Right cardiac atrium (tissue), 5 donors: Measurements from ENCODE around the gene NBEA. TPM values are rescaled to one million over a fixed set of nuclear protein-coding genes. Genes with fewer than 3 reads are reported as not detected.

Experiments used
- ATAC-seq, 2 donors: fragments of 200-7000 bp; cut with Tn5 transposase; one replicate each; pipeline versions ENCODE4 v1.8.0 to v1.9.1; 2020; ENCODE audit warnings: moderate library complexity in 2 of 2, mild to moderate bottlenecking in 1 of 2
- DNase-seq, 3 donors: peaks; one replicate each; pipeline ENCODE4 v3.0.0-alpha.2; 2020
- H3K27ac ChIP-seq: one replicate; pipeline ENCODE4 v1.5.1; 2013; ENCODE audit warnings: mild to moderate bottlenecking, low read length, control low read depth, moderate library complexity
- H3K27me3 ChIP-seq: one replicate; pipeline ENCODE4 v1.6.1; 2013; ENCODE audit not compliant: control insufficient read depth, insufficient read depth
- H3K4me1 ChIP-seq: one replicate; pipeline ENCODE4 v1.6.1; 2013; ENCODE audit warnings: low read length; ENCODE audit not compliant: control insufficient read depth, insufficient read depth
- H3K4me3 ChIP-seq: one replicate; pipeline ENCODE4 v1.5.1; 2013; ENCODE audit warnings: low read length, control low read depth
- H3K9me3 ChIP-seq: one replicate; pipeline ENCODE4 v1.6.1; 2013; ENCODE audit warnings: low read length; ENCODE audit not compliant: control insufficient read depth
- WGBS: extraction: QIAGEN DNeasy Blood & Tissue Kit; methylation state at CpG from one replicate; pipeline ENCODE4 v1.1.7; 2013; 5-methylcytosine and 5-hydroxymethylcytosine counted together
- intact Hi-C, 4 donors: fragments of 100-400 bp; cut with DNase I; formaldehyde crosslinking; loops; one replicate each; pipeline versions ENCODE4 v1.11.0 to v1.14.0; 2022 to 2023
- polyA plus RNA-seq: library from polyadenylated mRNA; stranded (reverse); fragments of 200-250 nt; gene quantifications from one replicate; pipeline ENCODE4 v1.2.3, GENCODE V29; 2013
- total RNA-seq, 4 donors: library from RNA; stranded (reverse); fragmentation: NEBNext Ultra II Directional; extraction: Animal tissue kit (Norgen Biotek cat#: 25700); gene quantifications; one replicate each; pipeline ENCODE4 v1.2.1, GENCODE V29; 2021
- donor health status: healthy with polysubstance abuse.
- donor health status: DM: no; HTN: yes; CAD: no.
- donor health status: DM: no; HTN: no; CAD: no.
- donor health status: DM: no; HTN: yes; CAD: no; lungs with severe emphysema.
- donor health status: DM: yes; HTN: yes; CAD: no.

The NBEA gene
- total and polyA plus RNA-seq, 5 donors = 8.1 to 20.7 (median 20.0) TPM

DNA sequence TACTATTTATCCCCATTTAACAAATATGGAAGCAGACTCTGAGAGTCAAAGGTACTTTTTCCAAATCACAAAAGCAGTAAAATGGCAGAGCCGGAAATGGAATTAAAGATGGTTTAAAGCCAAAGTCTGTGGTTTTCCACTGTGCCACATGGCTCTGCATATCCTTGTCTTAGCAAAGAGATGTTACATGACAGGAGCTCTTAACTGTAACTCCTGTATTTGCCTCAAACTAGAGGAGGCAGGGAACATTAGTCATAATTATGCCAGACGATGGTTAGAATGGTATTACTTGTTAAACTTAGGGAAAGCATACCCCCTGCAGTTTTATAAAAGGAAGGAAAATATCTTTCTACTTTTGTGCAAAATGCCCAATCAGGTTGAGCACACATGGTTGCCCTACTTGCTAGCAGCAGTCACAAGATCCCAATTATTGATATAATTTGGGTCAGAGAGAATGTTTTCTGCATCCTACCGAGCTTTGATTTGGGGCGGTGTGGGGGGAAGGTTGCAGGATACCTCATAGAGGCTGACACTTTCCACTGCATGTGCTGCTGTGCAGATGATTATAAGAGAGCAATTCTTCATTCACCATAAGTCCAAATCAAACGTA lies 576.4 kb downstream of the NBEA start:
- intact Hi-C loops = no loop called here
- H3K4me3 ChIP-seq = no peak overlapping the region

DNA sequence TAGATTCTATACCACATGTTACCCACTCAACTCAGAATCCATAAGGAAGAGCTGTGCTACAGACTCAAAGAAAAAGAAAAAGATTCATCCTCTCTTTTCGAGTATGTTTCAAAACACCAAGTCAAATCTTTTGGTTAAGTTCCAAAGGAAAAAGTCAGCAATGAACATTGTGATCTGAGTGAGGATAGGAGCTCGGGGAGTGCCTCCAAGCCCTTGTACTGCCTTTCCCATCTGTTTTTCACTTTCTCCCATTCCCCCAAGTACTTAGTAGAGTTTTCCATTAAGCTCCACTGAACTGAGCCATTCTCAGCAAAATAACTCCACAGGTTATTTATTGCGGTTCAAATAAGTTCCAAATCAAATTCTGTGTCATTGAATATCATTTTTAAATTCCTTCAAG lies 582.1 kb downstream of the NBEA start:
- ATAC-seq (no peak), DNase-seq (no peak)
- Histone ChIP-seq H3K4me1 (no peaks in the 10 kb centered on the region), H3K4me3 (no peak overlapping the region), H3K27ac (no peak overlapping the region), H3K27me3 (no peaks in the 10 kb centered on the region), H3K9me3 (no peaks in the 10 kb centered on the region)
- intact Hi-C loops = no loop called here
- 64% methylated on average over 3 of the region's 3 CpGs for WGBS

More for the DNA sequence above, 576.4 kb downstream of the NBEA start:
- ATAC-seq = no peak
- no peaks in the 10 kb centered on the region for H3K27me3 ChIP-seq
- no peaks in the 10 kb centered on the region for H3K4me1 ChIP-seq
- H3K27ac ChIP-seq = no peak overlapping the region
- WGBS = 92% methylated on average over 5 of the region's 5 CpGs
- DNase-seq = no peak
- no peaks in the 10 kb centered on the region for H3K9me3 ChIP-seq

- Histone ChIP-seq H3K27me3 (no peaks in the 10 kb centered on the region), H3K27ac (no peak overlapping the region), H3K4me3 (no peak overlapping the region), H3K9me3 (no peaks in the 10 kb centered on the region), H3K4me1 (peaks cover 1% of the 10 kb centered on the region)
- 97% methylated on average over 6 of the region's 6 CpGs for WGBS
- DNase-seq (no peak), ATAC-seq (no peak)
- intact Hi-C loops = no loop called here
These were observed 584.5 kb downstream of the NBEA start for GRCh38 chr13:35526577-35526976.

DNA sequence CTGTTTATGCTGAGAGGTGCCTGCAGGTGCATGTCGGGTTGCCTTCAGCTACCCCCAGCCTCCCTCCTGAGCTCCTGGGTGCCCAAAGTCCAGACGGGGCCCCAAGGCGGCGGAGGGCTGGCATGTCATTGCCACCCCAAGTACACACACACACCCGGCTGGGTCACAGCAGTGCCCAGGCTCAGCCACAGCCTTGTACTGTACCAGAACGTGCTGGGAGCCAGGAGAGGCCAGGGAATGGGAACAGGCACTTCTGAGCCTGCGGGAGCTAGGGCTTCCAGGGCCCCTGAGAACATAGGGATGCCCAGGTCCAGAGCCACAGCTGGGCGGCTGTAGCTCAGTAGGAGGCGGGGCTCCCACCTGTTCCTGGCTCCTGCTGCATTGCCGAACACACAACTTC lies 585.4 kb downstream of the NBEA start:
- ATAC-seq = no peak
- Histone ChIP-seq H3K9me3 (no peaks in the 10 kb centered on the region), H3K27me3 (no peaks in the 10 kb centered on the region), H3K4me3 (no peak overlapping the region), H3K27ac (no peak overlapping the region), H3K4me1 (peaks cover 1% of the 10 kb centered on the region)
- DNase-seq = peak in 1 of 3 donors; percentile 38
- WGBS = 94% methylated on average over 10 of the region's 10 CpGs
- intact Hi-C loops = no loop called here

DNA sequence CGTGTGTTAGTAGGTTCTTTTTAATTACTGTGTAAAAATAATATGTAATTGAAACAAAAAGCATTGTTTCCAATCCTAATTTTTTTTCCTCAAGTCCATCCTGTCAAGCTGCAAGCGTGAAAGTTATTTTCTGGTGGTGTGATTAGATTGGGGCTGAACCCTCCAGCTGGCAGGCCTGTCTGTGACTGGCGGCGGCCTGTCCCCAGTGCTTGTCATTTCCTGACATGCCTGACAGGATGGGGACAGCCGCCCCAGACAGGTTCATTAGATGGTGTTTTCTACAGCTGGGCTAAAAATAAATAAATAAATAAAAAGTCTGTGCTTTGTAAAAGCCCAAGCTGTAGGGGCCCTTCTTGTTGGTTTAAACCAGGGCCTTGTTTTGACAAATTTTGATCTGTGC lies 588.1 kb downstream of the NBEA start:
- DNase-seq (peak; percentile 37 to 64 (median 63)), ATAC-seq (peak; percentile 81 to 88)
- intact Hi-C loops = no loop called here
- no peaks in the 10 kb centered on the region for H3K27me3 ChIP-seq
- H3K4me1 ChIP-seq = peaks cover 1% of the 10 kb centered on the region
- H3K27ac ChIP-seq = no peak overlapping the region
- no peaks in the 10 kb centered on the region for H3K9me3 ChIP-seq
- WGBS = 51% methylated on average over 5 of the region's 5 CpGs
- H3K4me3 ChIP-seq = no peak overlapping the region

DNA sequence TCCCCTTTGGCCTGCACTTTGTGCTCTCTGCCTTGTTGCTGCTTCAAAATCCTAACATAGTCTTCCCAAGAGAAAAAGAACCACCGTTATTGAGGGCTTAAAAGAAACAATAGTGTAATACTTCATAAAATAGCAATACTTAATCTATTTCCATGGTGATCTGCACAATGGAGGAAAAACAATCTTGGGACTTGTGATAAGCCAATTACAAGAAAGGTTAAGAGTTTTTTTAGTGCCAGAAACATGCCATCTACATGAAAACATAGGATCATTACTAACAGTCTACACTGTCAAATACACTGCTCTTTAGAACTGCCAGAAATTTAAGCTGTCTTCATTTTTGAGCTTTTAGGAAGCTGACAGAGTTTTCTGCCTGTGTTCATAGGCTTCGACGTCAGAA lies 588.5 kb downstream of the NBEA start:
- no peaks in the 10 kb centered on the region for H3K27me3 ChIP-seq
- DNase-seq = no peak
- no peak overlapping the region for H3K4me3 ChIP-seq
- no peak overlapping the region for H3K27ac ChIP-seq
- ATAC-seq = peak in 1 of 2 donors; percentile 16
- peaks cover 1% of the 10 kb centered on the region for H3K4me1 ChIP-seq
- no peaks in the 10 kb centered on the region for H3K9me3 ChIP-seq
- WGBS = 67% methylated on average over 3 of the region's 3 CpGs
- intact Hi-C loops = no loop called here

- ATAC-seq (no peak), DNase-seq (no peak)
- peaks cover 1% of the 10 kb centered on the region for H3K4me1 ChIP-seq
- H3K27me3 ChIP-seq = no peaks in the 10 kb centered on the region
- no peak overlapping the region for H3K27ac ChIP-seq
- H3K4me3 ChIP-seq = no peak overlapping the region
- intact Hi-C loops = no loop called here
- WGBS = 97% methylated on average over 1 of the region's 1 CpG
- H3K9me3 ChIP-seq = no peaks in the 10 kb centered on the region
These were observed 589.5 kb downstream of the NBEA start for GRCh38 chr13:35531526-35531925.

DNA sequence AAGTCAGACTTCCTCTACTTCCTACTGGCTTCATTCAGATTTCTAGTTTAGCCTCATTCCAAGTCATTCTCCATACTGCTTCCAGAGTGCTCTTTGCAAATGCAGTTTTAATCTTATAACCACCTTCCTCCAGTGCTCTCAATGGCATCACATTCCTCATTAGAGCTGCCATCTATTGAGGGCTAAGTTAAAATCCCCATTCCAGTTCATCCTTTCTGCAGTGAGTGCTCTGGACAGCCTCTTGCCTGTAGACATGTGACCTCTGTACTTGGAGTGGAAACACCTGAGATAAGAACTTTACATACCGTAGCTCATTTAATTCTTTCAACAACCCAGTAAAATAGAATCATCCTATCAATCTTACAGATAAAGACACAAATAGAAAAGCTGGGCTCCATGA lies 592.3 kb downstream of the NBEA start:
- H3K27me3 ChIP-seq = no peaks in the 10 kb centered on the region
- intact Hi-C loops = no loop called here
- H3K9me3 ChIP-seq = no peaks in the 10 kb centered on the region
- ATAC-seq = no peak
- H3K27ac ChIP-seq = no peak overlapping the region
- no peak overlapping the region for H3K4me3 ChIP-seq
- DNase-seq = no peak
- WGBS = 65% methylated on average over 1 of the region's 1 CpG
- peaks cover 3% of the 10 kb centered on the region for H3K4me1 ChIP-seq

DNA sequence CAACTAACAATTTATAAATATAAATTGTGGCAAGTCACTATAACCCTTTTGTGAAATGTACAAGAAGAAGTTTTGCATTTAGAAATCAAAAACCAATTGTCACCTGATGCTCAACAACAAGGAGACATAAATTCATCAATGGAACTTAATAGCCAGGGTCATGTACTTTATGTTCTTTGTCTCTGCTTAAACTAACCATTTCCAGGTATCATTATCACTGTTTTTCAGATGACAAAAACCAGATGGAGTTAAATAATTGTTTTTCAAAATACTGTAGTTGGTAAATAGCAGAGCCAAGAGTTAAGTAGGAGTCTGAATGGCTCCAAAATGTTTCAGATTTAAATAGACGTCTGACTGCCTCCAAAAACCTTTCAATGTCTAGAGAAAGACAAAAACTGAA lies 606.7 kb downstream of the NBEA start:
- no peak overlapping the region for H3K4me3 ChIP-seq
- ATAC-seq (no peak), DNase-seq (no peak)
- intact Hi-C loops = no loop called here
- no peak overlapping the region for H3K27ac ChIP-seq
- H3K9me3 ChIP-seq = no peaks in the 10 kb centered on the region
- no peaks in the 10 kb centered on the region for H3K4me1 ChIP-seq
- H3K27me3 ChIP-seq = no peaks in the 10 kb centered on the region
- WGBS = 54% methylated on average over 1 of the region's 1 CpG

DNA sequence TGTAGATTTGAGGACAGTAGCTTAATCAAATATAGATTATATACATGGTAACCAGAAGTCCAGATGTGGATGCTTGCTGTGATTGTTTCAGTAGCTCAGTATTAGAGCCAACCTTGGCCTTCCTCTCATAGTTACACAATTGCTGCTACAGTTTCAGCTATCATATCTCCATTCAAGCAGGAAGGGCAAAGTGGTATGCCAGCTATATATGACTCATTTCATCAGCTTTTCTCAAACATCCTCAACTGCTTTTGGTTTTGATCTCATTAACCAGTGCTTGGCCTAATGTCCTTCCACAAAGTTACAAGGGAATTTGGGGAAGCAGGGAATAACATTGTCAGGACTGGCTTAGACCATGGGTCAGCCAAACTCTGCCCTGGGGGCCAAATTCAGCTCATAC lies 607.4 kb downstream of the NBEA start:
- ATAC-seq = peak in 1 of 2 donors; percentile 35
- H3K4me1 ChIP-seq = no peaks in the 10 kb centered on the region

GRCh38 chr13:35552172-35552844 lies 610.2 kb downstream of the NBEA start:
- H3K9me3 ChIP-seq = no peaks in the 10 kb centered on the region
- intact Hi-C loops = no loop called here
- H3K27me3 ChIP-seq = no peaks in the 10 kb centered on the region
- no peak for ATAC-seq
- DNase-seq = no peak
- no peak overlapping the region for H3K4me3 ChIP-seq
- H3K4me1 ChIP-seq = no peaks in the 10 kb centered on the region
- no peak overlapping the region for H3K27ac ChIP-seq
- 76% methylated on average over 3 of the region's 3 CpGs for WGBS

More for the DNA sequence above, 607.4 kb downstream of the NBEA start:
- H3K4me3 ChIP-seq = no peak overlapping the region
- no peaks in the 10 kb centered on the region for H3K9me3 ChIP-seq
- DNase-seq = no peak
- intact Hi-C loops = no loop called here
- H3K27ac ChIP-seq = no peak overlapping the region
- no peaks in the 10 kb centered on the region for H3K27me3 ChIP-seq
